ENCODE measurements around the gene RAE1.

- no peak for TF ChIP-seq MAZ (IDR thresholded peaks at IDR 0.05; ENCODE audit: borderline replicate concordance, low read depth, low read length)
- TF ChIP-seq CTCF (conservative IDR thresholded peaks at IDR 0.05; ENCODE audit: low read depth, low read length) = no peak
- no peak for TF ChIP-seq POLR2A (IDR thresholded peaks at IDR 0.05; ENCODE audit: low read depth, low read length)
- TF ChIP-seq USF2 (IDR thresholded peaks at IDR 0.05; ENCODE audit: low read depth, low read length) = no peak
- TF ChIP-seq, protein P1, sequence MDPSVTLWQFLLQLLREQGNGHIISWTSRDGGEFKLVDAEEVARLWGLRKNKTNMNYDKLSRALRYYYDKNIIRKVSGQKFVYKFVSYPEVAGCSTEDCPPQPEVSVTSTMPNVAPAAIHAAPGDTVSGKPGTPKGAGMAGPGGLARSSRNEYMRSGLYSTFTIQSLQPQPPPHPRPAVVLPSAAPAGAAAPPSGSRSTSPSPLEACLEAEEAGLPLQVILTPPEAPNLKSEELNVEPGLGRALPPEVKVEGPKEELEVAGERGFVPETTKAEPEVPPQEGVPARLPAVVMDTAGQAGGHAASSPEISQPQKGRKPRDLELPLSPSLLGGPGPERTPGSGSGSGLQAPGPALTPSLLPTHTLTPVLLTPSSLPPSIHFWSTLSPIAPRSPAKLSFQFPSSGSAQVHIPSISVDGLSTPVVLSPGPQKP (IDR thresholded peaks at IDR 0.05; ENCODE audit: borderline replicate concordance, low read depth, low read length) = no peak
- no peak for TF ChIP-seq RAD21 (IDR thresholded peaks at IDR 0.05; ENCODE audit: low read length)
- TF ChIP-seq RFX5 (IDR thresholded peaks at IDR 0.05; ENCODE audit: low read depth, low read length) = no peak
- TF ChIP-seq BHLHE40 (IDR thresholded peaks at IDR 0.05; ENCODE audit: low read depth, low read length) = no peak
- TF ChIP-seq CEBPB (IDR thresholded peaks at IDR 0.05; ENCODE audit: low read depth, low read length) = no peak
- TF ChIP-seq FOS (IDR thresholded peaks at IDR 0.05; ENCODE audit: low read depth, low read length) = no peak
- no peak for TF ChIP-seq MXI1 (IDR thresholded peaks at IDR 0.05; ENCODE audit: borderline replicate concordance, low read depth, low read length)
- no peak for TF ChIP-seq RCOR1 (IDR thresholded peaks at IDR 0.05; ENCODE audit: insufficient replicate concordance, low read length)
These were observed 25.3 kb upstream of the RAE1 start for GRCh38 chr20:57325632-57326356.

All from IMR-90 (cell line).